Fibroblast of upper back skin (primary cell): ENCODE data around the gene CHMP3.
"Not testable (repeated sequence)": the region's sequence is repeated elsewhere in the genome, so short reads cannot be mapped to it uniquely, and the experiment has no call there.

Source experiments
- DNase-seq: peaks from one replicate; pipeline ENCODE4 v3.0.0-alpha.2; 2013

Gene CHMP3

DNA sequence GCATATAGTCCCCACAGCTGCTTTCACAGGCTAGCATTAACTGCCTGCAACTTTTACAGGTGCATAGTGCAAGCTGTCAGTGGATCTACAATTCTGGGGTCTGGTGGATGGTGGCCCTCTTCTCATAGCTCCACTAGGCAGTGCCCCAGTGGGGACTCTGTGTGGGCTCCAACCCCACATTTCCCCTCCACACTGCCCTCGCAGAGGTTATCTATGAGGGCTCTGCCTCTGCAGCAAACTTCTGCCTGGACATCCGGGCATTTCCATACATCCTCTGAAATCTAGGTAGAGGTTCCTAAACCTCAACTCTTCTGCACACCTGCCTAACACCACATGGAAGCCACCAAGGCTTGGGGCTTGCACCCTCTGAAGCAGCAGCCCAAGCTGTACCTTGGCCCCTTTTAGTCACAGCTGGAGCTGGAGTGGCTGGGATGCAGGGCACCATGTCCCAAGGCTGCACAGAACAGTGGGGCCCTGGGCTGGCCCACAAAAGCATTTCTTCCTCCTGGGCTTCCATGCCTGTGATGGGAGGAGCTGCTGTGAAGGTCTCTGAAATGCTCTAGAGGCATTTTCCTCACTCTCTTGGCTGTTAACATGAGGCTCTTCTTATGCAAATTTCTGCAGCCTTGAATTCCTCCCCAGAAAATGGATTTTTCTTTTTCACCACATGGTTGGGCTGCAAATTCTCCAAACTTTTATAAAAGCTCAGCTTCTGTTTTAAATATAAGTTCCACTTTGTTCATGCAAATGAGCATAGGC, 62.7 kb downstream of the CHMP3 start:
- no peak for DNase-seq

DNA sequence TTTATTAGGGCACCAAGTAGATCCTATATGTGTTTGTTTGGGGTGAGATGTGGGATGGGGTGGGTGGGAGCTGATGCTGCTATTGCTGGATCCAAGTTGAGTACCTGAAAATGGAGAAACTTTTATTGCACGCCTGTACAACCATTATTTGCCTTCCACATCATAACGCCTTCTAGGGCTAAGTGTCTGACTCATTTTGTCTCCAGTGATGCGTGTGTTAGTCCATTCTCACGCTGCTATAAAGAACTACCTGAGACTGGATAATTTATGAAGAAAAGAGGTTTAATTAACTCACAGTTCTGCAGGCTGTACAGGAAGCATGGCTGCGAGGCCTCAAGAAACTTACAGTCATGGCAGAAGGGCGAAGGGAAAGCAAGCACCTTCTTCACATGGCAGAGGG, 63.9 kb downstream of the CHMP3 start:
- no peak for DNase-seq

DNA sequence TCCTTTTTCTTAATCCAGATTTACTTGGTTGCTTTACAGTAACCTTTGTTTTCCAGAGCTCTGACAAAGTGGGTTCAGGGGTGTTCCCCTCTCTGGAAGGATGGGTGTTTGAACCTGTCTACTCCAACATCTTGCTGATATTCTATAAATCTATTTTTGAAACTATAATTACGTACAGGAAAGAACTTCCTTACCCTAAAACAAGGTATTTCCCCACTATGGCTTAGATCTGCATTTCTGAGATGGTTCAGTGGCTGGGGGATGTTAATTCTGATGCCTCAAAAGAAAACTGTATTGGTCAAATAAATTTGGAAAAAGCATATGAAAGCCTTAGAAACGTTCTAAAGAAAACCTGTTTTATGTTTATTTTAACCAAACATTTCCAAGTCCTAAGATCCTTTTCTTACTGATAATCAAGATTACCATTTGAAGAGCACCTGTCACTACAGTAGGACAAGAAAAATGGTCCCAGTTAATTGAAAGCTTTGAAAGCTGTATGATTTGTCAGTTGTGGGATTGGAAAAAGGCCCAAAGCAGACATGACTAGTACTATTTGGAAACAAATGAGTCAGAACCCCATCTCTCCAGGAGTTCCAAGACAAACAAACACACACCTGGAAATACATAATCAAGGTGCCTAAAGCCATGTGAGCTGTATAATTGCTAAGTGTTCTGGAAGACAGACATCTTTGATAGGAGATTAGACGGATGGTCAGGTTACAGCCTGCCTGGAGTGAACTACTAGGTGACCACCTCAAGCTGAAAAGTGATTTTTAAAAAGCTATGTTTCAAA, 64.6 kb downstream of the CHMP3 start:
- no peak for DNase-seq

DNA sequence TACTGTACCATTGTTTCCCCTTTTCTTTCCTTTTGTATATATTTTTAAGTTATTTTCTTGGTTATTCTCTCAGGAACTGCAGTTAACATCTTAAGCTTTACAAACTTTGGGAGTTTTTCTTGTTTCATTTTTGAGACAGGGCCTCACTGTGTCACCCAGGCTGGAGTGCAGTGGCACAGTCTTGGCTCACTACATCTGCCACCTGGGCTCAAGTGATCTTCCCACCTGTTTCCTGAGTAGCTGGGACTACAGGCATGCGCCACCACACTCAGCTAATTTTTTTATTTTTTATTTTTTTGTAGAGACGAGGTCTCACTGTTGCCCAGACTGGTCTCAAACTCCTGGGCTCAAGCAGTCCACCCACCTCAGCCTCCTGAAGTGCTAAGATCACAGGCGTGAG, 66.9 kb downstream of the CHMP3 start:
- not testable (repeated sequence) for DNase-seq

DNA sequence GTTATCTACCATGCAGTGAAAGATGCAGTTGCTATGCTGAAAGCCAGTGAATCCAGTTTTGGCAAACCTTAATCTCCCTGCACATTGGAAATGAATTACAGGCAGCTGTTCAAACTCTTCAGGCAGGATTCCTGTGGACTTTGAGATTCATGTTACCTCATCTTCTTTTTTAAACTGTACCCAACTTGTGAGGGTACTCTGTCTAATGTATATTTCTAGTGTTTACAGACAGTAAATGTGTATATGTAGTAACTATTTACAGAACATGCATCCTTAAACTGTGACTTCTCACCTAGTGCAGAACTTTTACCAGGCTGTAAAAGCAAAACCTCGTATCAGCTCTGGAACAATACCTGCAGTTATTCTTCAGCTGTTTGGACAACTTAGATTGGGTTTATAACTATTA, 71.2 kb downstream of the CHMP3 start:
- no peak for DNase-seq

DNA sequence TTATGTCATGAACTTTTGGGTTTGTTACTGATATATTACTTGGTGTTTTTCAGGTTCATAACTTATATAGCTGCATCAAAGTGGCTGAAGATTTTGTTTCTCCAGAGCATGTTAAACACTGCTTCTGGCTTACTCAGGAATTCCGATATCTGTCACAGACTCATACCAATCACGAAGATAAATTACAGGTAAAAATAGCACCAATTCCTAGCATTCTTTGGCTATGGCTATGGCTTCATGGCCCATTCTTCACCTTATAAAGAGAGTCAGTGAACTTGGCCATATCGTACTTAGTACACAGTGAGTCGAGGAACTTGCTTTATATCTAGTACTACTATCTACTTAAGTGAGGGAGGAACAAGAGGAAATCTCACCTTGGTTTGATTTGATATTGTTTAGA, 72.2 kb downstream of the CHMP3 start:
- peak; percentile 38 for DNase-seq

DNA sequence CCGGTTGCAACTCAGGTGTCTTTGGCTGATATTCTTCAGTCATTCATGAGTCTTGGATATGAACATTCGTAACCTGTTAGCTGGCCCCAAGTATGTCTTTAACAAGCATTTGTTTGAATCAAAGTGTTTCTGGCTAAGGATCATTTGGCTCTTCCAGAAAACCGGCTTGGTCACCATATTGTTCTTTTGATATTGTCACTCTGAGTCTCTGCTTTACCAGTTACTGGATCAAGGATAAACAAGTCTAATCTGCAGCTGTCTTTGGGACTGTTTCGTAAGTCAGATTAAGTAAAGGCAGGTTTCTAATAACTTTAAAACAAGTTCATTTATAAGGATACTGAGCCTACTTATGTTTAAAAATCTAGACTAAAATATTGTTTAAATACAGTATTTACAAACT, 73.0 kb downstream of the CHMP3 start:
- no peak for DNase-seq

DNA sequence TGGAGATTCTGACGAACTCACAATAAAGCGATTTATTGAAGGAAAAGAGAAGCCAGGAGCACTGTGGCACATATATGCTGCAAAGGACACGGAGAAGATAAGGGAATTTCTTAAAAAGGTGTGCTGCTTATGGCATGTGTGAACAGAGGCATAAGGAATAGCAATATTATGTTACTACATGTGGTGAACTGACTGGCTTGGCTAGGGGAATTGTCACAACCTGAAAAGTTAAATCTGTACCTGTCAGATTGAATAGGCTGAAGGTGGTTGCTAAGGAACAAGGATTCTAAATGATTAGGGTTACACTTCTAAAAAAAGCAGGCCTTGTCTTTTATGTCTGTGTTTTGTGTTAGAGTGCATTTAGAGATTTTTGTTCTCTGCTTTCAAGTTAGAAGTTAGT, 73.7 kb downstream of the CHMP3 start:
- no peak for DNase-seq

DNA sequence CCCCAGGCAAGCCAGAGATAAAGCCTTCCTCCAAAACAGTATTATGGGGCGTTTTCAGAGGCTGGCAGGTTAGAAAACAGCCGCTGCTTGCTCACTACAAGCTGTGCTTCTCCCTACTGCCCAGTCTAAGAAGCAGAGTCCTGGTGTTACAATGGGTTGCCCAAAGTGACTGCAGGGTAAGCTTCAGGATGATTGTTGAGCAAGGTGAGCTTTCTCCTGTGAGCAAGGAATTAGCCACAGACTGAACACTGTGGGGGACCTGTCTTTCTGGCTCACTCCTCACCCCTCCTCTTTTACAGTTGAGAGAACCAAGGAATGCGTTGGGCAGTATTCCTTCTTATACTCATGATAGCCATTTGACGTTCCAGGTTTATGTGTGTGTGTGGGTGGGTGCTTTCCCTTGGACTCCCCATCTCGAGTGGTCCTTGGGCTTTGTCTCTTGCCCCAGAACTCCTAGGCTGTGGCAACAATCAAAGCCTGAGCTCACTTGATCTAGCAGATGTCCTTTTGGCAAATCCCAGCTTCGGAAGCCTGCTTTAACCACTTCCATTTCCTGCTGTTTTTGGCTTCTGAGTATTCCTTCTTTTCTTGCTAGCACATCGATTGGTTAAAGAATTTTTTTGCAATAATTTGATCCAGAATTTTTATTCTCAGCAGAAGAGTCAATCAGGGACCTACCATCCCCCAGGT, 74.5 kb downstream of the CHMP3 start:
- DNase-seq, result no peak

DNA sequence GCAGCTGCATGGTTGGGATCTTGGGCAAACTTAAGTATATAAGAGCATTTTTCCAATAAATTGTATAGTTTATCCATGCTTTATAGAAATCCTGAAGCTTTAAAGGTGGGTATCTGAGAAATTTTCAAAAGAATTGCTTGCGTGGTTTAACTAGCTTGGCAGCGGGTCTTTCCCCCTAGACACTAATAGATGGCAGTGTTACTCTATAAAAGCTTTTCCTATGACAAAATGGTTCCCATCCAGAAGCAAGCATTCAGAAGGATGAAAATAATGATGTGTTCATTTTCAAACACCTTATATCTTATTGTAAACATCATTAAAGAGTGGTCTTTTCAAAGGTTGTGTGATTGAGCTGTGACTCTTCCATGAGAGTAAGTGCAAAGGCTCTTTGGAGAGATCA, 76.2 kb downstream of the CHMP3 start:
- no peak for DNase-seq

DNA sequence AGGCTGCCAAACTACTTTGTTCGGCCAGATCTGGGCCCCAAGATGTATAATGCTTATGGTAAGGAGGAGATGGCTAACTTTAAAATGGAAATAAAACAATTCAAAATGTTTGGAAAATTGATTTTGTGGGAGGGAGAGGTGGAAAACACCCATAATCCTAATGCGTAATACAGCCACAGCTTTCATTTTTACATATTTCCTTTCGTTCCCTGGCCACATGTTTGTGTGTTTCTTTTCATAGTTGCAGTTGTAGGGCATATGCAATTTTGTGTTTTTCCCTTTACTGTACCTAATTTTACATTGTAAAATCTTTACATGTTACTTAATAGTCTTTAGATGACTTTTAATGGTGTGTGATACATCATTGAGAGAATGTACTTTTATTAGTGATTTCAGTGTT, 77.4 kb downstream of the CHMP3 start:
- DNase-seq, result no peak

DNA sequence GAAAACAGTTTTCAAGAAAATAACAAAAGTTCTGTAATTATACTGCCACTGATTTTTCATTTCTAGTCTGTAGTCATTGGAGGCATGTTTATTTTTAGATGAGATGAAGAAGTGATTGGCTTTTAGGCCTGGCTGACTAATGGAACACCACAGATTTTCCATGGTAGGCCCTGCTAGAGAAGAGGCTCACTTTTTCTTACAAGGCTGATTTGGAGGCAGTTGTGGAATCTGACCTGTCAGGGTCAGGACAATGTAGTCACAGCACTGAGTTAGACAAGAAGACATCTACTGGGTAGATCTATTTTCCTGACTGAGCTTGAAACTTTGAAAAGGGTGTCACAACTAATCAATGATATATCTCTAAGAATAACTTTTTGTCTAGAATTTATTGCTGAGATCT, 78.1 kb downstream of the CHMP3 start:
- no peak for DNase-seq

DNA sequence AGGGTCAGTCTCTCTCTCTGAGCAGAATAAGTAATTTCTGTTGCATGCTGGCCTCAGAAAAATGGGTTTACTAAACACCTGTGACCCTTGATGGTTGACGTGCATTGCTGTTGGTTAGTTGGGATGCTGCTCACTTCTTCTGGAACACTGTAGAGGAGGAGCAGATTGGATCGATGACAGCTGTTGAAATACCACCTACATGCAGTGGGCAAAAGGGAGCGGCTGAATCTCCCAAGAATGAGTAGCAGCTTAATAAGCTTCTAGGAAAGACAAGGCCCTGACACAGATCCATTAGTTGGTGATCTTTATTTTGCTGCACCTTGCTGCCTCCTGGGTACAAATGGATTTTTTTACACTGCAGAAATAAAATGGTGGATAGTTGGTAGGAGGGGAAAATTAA, 78.9 kb downstream of the CHMP3 start:
- no peak for DNase-seq

DNA sequence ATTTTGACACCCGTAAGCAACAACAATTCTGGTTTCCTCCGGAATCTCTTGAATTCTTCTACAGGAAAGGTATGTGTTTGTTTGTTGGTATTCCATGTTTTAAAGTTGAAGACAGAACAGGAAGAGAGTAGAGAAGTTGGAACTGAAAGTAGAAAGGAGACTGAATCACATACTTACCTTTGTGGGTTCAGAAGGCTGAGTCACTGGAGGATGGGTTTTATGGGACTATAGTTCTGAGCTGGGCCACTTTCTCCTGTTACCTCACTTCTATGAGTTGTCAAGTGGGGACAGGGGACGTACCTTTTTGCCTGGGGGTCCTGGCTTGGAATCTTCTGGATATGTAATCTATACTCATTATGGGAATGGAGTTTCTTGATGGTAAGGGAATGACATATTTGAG, 81.2 kb downstream of the CHMP3 start:
- no peak for DNase-seq

DNA sequence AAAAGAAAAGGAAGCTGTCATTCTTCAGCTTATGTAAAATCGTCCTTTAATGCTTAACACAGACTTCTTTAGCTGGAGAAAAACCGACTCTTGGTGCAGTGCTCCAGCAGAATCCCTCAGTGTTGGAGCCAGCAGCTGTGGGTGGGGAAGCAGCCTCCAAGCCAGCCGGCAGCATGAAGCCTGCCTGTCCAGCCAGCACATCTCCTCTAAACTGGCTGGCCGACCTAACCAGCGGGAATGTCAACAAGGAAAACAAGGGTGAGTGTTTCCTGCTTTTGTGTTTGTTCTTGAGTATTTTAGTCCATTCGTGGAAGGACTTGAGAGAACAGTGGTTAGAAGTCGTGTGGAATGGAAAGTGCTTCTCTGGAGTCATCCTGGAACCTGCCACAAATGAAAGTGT, 83.1 kb downstream of the CHMP3 start:
- DNase-seq, result no peak

DNA sequence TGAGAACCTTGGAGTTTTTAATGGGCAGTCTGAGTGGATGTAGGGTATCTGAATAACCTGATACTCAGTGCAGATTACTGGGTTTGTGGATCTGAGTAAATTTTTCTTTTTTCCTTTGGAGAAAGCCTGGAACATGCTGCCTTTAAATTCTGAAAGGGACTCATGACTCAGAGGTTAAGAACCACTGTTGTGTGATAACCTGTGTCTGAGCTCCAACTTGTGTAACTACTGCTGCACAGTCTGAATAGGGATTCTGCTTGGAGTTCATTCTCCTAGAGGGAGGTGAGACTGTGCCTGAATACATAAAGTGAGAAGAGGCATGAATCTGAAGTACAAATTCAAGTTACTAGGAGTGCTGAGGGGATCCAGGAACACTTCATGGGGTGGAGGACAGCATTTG, 85.9 kb downstream of the CHMP3 start:
- peak; percentile 23 for DNase-seq

DNA sequence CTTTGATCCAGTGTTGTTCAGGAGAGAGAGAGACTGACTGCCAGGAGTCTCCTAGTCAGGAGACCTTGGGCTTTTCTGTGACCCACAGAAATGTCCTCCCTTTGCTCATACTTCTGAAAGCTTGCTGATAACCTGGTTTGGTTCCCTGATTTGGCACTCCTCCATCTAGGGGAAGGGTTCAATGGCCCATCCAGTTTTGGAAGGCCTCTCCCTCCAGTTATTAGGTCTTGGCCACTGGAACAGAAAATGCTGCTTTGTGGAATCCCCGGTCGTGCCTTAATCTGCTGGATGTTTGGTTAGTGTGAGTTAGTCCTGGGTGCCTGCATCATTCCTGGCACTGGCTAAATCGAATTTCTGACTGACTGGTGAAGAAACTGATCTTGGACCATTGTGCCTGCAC, 86.3 kb downstream of the CHMP3 start:
- no peak for DNase-seq

DNA sequence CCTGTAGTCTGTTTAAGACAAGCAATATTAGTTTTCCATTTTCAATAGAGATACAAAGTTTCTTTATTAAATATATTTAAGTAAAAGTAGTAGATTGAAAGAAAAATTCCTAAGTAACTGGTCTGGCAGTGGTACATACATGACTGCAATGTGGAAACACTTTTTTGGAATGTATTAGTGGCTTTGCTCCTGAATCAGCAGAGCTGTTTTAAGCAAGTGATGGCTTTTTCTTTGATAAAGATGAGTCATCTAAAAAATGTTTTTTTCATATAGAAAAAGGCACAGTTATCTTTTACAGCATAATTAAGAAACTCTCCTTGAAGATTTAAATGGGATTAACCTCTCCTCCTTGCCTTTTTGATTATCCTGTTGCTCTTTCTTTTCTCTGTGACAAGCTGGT, 87.2 kb downstream of the CHMP3 start:
- peak; percentile 66 for DNase-seq

DNA sequence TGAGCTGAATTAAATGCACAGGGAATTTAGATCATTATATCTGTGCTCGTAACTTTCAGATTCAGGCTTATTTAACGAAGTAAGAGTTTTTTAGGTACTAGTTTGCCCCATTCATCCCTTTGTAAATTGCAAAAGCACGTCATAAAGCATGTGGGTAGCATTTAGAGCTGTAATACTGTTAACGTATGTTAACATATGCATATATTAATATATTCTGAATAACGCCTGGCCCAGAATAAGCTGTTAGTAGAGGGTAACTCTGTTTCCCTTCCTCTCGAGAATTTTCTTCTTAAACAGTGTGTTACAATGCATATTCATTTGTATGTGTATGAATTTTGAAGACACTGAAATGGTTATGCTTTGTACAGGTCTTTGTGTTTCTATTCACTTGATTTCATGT, 91.6 kb downstream of the CHMP3 start:
- DNase-seq, result no peak

DNA sequence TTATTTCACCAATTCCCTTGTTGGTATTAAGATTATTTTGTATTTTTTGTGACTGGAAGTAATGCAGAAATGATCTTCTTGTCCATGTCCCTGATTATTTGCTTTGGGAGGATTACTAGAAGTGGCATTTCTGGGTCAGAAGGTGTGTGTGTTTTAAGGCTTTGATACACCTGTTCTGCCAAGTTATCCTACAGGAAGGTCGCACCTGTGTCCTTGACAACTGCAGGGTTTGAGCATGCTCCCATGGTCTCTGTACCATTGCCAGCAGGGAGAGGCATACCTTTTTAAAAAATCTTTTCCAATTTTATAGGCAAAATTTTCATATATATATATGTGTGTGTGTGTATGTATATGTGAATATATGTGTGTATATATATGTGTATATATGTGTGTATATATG, 92.4 kb downstream of the CHMP3 start:
- no peak for DNase-seq

DNA sequence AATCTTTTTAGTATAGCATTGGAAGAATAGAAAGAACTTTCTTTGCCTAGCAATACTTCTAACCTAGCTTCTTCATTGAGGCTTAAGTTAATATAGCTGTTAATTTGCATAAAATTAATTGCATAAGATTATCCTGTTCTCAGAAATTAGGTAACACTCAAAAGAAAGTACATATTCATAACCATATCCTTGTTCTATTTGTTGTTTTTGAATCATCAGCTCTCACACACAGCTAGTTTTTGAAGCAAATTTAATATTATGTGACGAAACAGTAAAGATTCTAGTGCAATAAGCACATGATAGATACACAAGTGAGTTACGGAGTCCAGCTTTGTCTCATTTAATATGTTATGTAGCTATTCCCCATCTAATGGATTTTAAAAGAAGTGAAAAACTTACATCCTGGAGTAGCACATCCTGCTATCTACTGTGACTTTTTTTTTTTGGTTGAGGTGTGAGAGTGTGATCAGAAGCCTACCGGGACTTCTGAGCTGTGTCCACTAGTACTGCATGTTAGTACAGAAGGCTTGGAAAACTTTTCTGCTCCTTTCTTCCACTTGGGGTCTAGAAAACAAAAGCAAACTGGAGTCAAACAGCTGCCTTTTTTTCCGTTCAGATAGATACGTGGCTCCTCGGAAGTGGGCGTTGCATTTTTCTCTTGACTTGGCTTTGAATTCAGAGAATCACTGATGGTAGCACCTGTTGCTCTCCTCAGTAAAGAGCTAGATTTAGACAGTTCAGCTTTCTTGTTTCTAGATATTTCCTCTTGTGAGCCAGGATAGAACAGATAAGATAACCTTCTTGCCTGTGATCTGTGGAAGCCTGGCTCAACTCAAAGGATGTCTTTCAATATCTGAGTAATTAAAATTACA, 94.8 kb downstream of the CHMP3 start:
- DNase-seq, result no peak

DNA sequence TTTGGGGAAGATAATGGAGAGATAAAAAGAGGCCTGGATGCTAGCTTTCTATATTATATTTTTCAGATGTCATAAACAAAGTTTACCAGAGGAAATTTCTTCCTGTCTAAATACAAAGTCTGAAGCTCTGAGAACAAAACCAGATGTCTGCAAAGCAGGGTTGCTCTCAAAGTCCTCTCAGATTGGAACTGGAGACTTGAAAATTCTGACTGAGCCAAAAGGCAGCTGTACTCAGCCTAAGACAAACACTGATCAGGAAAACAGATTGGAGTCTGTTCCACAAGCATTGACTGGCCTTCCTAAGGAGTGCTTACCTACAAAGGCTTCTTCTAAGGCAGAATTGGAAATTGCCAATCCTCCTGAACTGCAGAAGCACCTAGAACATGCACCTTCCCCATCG, 96.9 kb downstream of the CHMP3 start:
- DNase-seq, result no peak

DNA sequence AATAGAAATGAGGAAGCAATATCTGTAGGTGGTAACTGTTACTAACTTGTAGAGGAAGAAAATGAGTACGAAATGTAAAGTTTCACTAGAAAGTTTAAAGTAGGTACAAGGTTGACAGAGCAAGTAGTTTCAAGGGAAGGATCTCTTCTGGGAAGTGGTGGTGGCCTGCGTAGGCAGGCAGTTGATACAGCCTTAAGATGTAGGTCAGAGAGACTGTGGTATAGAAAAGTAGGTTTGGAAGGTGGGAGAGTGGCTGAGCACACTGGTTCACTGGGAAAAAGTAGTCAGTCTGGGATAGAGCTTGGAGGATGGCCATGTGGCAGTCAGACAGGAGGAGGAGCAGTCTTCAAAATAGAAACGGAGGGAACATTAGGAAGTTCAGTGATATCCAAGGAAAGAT, 98.6 kb downstream of the CHMP3 start:
- no peak for DNase-seq
